ENCODE data around the gene AKT1. TPM values are rescaled to one million over a fixed set of nuclear protein-coding genes. Genes with fewer than 3 reads are reported as not detected.

AKT1 gene
- total and polyA plus RNA-seq, 2 experiments from 2014 or later: 19.2 to 78.7 TPM

DNA sequence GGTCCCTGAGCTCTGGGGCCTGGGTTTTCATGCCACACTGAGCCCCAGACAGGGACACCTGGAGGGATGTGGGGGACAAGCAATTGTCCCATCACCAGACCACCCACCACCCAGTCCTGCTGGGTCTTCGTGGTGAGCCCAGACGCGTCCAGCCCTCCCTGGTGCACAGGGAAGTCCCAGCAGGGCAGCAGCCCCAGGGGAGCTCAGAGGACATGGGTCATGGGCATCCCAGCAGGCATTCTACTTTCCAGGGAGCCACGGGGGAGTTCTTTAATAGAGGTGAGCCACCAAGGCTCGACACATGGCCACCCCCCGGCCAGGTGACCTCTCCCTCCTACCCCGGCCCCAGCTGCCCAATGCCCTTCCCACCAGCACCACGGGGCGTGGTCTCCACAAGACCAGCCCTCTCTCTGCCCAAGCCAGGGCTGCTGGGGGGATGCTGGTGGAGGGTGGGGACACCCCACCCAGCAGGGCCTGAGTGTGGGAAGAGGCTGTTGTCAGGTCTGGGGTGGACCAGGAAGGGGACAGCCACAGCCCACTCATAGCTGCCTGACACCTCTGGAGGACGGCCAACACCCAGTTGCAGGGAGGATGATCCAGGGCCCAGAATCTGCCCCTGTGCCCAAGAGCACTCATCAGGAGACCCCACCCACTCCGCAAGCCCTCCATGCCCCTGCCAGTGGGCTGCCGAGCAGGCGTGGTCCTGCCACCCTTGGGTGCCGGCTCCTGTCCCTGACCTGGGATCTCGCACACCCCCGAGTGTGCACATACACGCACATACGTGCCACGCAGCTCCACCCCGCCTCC is 14.1 kb downstream of the AKT1 start (continued):
- TF ChIP-seq, protein P1, sequence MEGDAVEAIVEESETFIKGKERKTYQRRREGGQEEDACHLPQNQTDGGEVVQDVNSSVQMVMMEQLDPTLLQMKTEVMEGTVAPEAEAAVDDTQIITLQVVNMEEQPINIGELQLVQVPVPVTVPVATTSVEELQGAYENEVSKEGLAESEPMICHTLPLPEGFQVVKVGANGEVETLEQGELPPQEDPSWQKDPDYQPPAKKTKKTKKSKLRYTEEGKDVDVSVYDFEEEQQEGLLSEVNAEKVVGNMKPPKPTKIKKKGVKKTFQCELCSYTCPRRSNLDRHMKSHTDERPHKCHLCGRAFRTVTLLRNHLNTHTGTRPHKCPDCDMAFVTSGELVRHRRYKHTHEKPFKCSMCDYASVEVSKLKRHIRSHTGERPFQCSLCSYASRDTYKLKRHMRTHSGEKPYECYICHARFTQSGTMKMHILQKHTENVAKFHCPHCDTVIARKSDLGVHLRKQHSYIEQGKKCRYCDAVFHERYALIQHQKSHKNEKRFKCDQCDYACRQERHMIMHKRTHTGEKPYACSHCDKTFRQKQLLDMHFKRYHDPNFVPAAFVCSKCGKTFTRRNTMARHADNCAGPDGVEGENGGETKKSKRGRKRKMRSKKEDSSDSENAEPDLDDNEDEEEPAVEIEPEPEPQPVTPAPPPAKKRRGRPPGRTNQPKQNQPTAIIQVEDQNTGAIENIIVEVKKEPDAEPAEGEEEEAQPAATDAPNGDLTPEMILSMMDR (conservative IDR thresholded peaks at IDR 0.05; ENCODE audit: low read depth in 2 of 2): no peak
- no peak for TF ChIP-seq CREB1 (CRISPR knock-in tag; IDR thresholded peaks at IDR 0.05; ENCODE audit: low read depth)

DNA sequence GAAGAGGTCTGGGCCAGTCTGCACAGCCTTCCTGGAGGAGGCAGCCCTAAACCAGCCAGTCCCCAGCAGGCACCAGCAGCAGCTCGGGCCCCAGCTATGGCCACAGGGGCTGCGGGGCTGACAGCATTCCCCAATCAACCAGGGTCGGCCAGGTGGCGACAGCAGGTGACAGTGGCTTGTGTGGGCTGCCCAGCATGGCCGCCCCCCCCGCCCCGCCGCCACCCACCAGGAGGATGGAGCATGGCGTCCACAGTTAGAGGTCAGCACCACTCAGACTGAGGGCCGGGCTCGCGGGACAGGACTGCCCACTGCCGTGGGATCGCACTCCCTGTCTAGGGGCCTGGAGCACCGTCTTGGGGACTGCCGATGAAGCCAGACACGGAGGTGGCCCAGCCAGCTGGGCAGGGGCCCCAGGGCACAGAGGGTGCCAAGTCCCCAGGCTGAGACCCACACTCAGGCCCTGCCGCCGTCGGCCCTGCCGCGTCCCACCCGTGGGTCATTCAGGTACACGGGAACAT is 15.0 kb downstream of the AKT1 start:
- Histone ChIP-seq H3K9me2 (ENCODE audit: insufficient read depth) (no peaks in the 10 kb centered on the region), H3F3A (replicated peaks; ENCODE audit: low read depth) (no peaks in the 10 kb centered on the region), H3K4me1 (ENCODE audit: insufficient read depth) (no peaks in the 10 kb centered on the region), H2AFZ (no peak overlapping the region), H4K20me1 (replicated peaks; ENCODE audit: insufficient read depth) (no peaks in the 10 kb centered on the region), H3K36me3 (ENCODE audit: insufficient read depth) (no peaks in the 10 kb centered on the region), H3K4me3 (no peak overlapping the region), H3K27ac (ENCODE audit: low read depth) (no peak overlapping the region), H3K4me2 (no peak overlapping the region), H3K79me2 (replicated peaks; ENCODE audit: insufficient read depth) (no peaks in the 10 kb centered on the region), H3K27me3 (ENCODE audit: insufficient read depth) (no peaks in the 10 kb centered on the region)
- H3K36me3 Mint-ChIP-seq (ENCODE audit: low read depth): 0 out of 3 replicates have a peak, but pooled peaks cover 3% of the 10 kb centered on the region
- H3K9me3 Mint-ChIP-seq: no peaks in the 10 kb centered on the region
- DNase-seq (ENCODE audit: low spot score) (no peak), ATAC-seq (no peak)
- TF ChIP-seq STAT1 (IDR thresholded peaks at IDR 0.05; ENCODE audit: unreplicated experiment) (no peak), JUNB (IDR thresholded peaks at IDR 0.05; ENCODE audit: unreplicated experiment) (no peak), CREB1 (CRISPR knock-in tag; IDR thresholded peaks at IDR 0.05; ENCODE audit: low read depth) (no peak), ZNF331 (CRISPR knock-in tag; IDR thresholded peaks at IDR 0.05; ENCODE audit: low read depth) (no peak), ZNF114 (CRISPR knock-in tag; IDR thresholded peaks at IDR 0.05) (no peak), NANOG (IDR thresholded peaks at IDR 0.05; ENCODE audit: borderline replicate concordance) (no peak), POLR2AphosphoS5 (IDR thresholded peaks at IDR 0.05; ENCODE audit: low read depth) (no peak)
- TF ChIP-seq, protein P2, sequence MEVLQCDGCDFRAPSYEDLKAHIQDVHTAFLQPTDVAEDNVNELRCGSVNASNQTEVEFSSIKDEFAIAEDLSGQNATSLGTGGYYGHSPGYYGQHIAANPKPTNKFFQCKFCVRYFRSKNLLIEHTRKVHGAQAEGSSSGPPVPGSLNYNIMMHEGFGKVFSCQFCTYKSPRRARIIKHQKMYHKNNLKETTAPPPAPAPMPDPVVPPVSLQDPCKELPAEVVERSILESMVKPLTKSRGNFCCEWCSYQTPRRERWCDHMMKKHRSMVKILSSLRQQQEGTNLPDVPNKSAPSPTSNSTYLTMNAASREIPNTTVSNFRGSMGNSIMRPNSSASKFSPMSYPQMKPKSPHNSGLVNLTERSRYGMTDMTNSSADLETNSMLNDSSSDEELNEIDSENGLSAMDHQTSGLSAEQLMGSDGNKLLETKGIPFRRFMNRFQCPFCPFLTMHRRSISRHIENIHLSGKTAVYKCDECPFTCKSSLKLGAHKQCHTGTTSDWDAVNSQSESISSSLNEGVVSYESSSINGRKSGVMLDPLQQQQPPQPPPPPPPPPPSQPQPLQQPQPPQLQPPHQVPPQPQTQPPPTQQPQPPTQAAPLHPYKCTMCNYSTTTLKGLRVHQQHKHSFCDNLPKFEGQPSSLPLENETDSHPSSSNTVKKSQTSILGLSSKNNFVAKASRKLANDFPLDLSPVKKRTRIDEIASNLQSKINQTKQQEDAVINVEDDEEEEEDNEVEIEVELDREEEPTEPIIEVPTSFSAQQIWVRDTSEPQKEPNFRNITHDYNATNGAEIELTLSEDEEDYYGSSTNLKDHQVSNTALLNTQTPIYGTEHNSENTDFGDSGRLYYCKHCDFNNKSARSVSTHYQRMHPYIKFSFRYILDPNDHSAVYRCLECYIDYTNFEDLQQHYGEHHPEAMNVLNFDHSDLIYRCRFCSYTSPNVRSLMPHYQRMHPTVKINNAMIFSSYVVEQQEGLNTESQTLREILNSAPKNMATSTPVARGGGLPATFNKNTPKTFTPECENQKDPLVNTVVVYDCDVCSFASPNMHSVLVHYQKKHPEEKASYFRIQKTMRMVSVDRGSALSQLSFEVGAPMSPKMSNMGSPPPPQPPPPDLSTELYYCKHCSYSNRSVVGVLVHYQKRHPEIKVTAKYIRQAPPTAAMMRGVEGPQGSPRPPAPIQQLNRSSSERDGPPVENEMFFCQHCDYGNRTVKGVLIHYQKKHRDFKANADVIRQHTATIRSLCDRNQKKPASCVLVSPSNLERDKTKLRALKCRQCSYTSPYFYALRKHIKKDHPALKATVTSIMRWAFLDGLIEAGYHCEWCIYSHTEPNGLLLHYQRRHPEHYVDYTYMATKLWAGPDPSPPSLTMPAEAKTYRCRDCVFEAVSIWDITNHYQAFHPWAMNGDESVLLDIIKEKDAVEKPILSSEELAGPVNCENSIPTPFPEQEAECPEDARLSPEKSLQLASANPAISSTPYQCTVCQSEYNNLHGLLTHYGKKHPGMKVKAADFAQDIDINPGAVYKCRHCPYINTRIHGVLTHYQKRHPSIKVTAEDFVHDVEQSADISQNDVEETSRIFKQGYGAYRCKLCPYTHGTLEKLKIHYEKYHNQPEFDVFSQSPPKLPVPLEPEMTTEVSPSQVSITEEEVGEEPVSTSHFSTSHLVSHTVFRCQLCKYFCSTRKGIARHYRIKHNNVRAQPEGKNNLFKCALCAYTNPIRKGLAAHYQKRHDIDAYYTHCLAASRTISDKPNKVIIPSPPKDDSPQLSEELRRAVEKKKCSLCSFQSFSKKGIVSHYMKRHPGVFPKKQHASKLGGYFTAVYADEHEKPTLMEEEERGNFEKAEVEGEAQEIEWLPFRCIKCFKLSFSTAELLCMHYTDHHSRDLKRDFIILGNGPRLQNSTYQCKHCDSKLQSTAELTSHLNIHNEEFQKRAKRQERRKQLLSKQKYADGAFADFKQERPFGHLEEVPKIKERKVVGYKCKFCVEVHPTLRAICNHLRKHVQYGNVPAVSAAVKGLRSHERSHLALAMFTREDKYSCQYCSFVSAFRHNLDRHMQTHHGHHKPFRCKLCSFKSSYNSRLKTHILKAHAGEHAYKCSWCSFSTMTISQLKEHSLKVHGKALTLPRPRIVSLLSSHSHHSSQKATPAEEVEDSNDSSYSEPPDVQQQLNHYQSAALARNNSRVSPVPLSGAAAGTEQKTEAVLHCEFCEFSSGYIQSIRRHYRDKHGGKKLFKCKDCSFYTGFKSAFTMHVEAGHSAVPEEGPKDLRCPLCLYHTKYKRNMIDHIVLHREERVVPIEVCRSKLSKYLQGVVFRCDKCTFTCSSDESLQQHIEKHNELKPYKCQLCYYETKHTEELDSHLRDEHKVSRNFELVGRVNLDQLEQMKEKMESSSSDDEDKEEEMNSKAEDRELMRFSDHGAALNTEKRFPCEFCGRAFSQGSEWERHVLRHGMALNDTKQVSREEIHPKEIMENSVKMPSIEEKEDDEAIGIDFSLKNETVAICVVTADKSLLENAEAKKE (CRISPR knock-in tag; IDR thresholded peaks at IDR 0.05): no peak
- TF ChIP-seq, protein P1 (conservative IDR thresholded peaks at IDR 0.05; ENCODE audit: low read depth in 2 of 2): no peak
- H3K27me3 Mint-ChIP-seq (ENCODE audit: insufficient read depth, low read depth, poor library complexity): peaks cover 7% of the 10 kb centered on the region
- H3K4me1 Mint-ChIP-seq: no peaks in the 10 kb centered on the region
- no peak overlapping the region for H3K4me3 Mint-ChIP-seq
- no peak overlapping the region for H3K27ac Mint-ChIP-seq

All from GM23338 (cell line).